Anterior cingulate cortex (tissue), 58 donors: ENCODE data around the gene ABCA2.
A peak's percentile ranks its signal among the peaks of the same experiment; 100 is the strongest.

Source experiments
- DNase-seq, 58 donors: peaks; one replicate each; lab custom pipeline; 2025; lab: John Stamatoyannopoulos, UW

The ABCA2 gene

GRCh38 chr9:136983656-136984314 is 44.3 kb downstream of the ABCA2 start:
- peak in 2 of 58 donors; percentile 19 to 66 for DNase-seq

- DNase-seq: peak in 11 of 58 donors; percentile 46 to 84 (median 66)
Observed at GRCh38 chr9:136983167-136983566, 44.9 kb downstream of the ABCA2 start.

GRCh38 chr9:136982232-136983051 is 45.6 kb downstream of the ABCA2 start, which contains the start of gene LCNL1:
LCNL1 (plus strand) TSS chr9:136982993; CDS start chr9:136983587, 594 bp downstream.
- peak in 50 of 58 donors; percentile 40 to 89 (median 74) for DNase-seq

GRCh38 chr9:136981588-136982231 is 46.3 kb downstream of the ABCA2 start:
- peak in 45 of 58 donors; percentile 24 to 85 (median 68) for DNase-seq

GRCh38 chr9:136980669-136981478 is 47.2 kb downstream of the ABCA2 start:
- DNase-seq: peak in 7 of 58 donors; percentile 51 to 74 (median 69)

- peak in 5 of 58 donors; percentile 23 to 58 (median 37) for DNase-seq
Observed at GRCh38 chr9:136979769-136980587, 48.1 kb downstream of the ABCA2 start.

- DNase-seq: peak in 2 of 58 donors; percentile 66 to 72
Observed at GRCh38 chr9:136978865-136979544, 49.0 kb downstream of the ABCA2 start.

- peak in 57 of 58 donors; percentile 40 to 100 (median 90) for DNase-seq
Observed at GRCh38 chr9:136978073-136978864, 49.8 kb downstream of the ABCA2 start.

GRCh38 chr9:136977649-136978072 is 50.4 kb downstream of the ABCA2 start:
- peak in 4 of 58 donors; percentile 53 to 76 (median 66) for DNase-seq

- DNase-seq: peak in 57 of 58 donors; percentile 66 to 98 (median 92)
Observed at GRCh38 chr9:136977223-136977622, 50.8 kb downstream of the ABCA2 start, which contains the start of gene PTGDS. PTGDS (plus strand) TSS chr9:136977504; CDS start chr9:136977579, 75 bp downstream.

GRCh38 chr9:136975644-136976043 is 52.4 kb downstream of the ABCA2 start:
- peak in 51 of 58 donors; percentile 20 to 90 (median 69) for DNase-seq

GRCh38 chr9:136974817-136975535 is 53.1 kb downstream of the ABCA2 start:
- DNase-seq: no peak

GRCh38 chr9:136973618-136974617 is 54.1 kb downstream of the ABCA2 start:
- DNase-seq: no peak

GRCh38 chr9:136972743-136973142 is 55.3 kb downstream of the ABCA2 start:
- no peak for DNase-seq

- no peak for DNase-seq
Observed at GRCh38 chr9:136972335-136972734, 55.7 kb downstream of the ABCA2 start.

GRCh38 chr9:136971746-136972145 is 56.3 kb downstream of the ABCA2 start:
- no peak for DNase-seq
